GM12878 (cell line): ENCODE measurements around the gene PLXDC1. TPM values are rescaled to one million over a fixed set of nuclear protein-coding genes. Genes with fewer than 3 reads are reported as not detected.

Source experiments
- BHLHE40 ChIP-seq, 2 experiments: fragments of 450-650 bp in 1 of 2; IDR thresholded peaks; 2 replicates each; pipeline ENCODE4 v1.6.1; 2011 to 2017; ENCODE audit warnings: low read depth in 2 of 2, borderline replicate concordance in 1 of 2, improper control_type of control experiment in 1 of 2, low read length in 1 of 2, mild to moderate bottlenecking in 1 of 2
- CEBPB ChIP-seq, 2 experiments: fragments of 150-350 bp in 1 of 2; IDR thresholded peaks; 2 replicates each; pipeline ENCODE4 v1.6.1; 2012 to 2014; ENCODE audit warnings: low read depth in 2 of 2, low read length in 2 of 2, borderline replicate concordance in 1 of 2, inconsistent platforms in 1 of 2
- FOS ChIP-seq: IDR thresholded peaks from 3 replicates; pipeline ENCODE4 v1.6.1; 2011; ENCODE audit warnings: borderline replicate concordance; ENCODE audit not compliant: insufficient read length; ENCODE audit errors: extremely low read depth
- MTA3 ChIP-seq: IDR thresholded peaks from 2 replicates; pipeline ENCODE4 v1.6.1; 2012; ENCODE audit warnings: low read length, inconsistent platforms, borderline replicate concordance
- NFYA ChIP-seq: IDR thresholded peaks from 2 replicates; pipeline ENCODE4 v1.6.1; 2011; ENCODE audit warnings: low read depth, mild to moderate bottlenecking, low read length, improper control_type of control experiment, borderline replicate concordance
- NR2F1 ChIP-seq: fragments of 450-650 bp; conservative IDR thresholded peaks from 2 replicates; pipeline ENCODE4 v1.6.1; 2017; ENCODE audit warnings: mild to moderate bottlenecking
- POU2F2 ChIP-seq: IDR thresholded peaks from 3 replicates; pipeline ENCODE4 v1.6.1; 2011; ENCODE audit warnings: low read depth, mild to moderate bottlenecking, low read length, borderline replicate concordance
- RELA ChIP-seq: fragments of 450-650 bp; IDR thresholded peaks from 2 replicates; pipeline ENCODE4 v1.8.0; 2014; ENCODE audit warnings: borderline replicate concordance; ENCODE audit not compliant: partially characterized antibody
- SREBF2 ChIP-seq: IDR thresholded peaks from 2 replicates; pipeline ENCODE4 v1.6.1; 2012; ENCODE audit warnings: mild to moderate bottlenecking, low read length
- SUZ12 ChIP-seq: fragments of 200-600 bp; sonication (generic); IDR thresholded peaks from one replicate; pipeline ENCODE4 v1.6.1; 2018; ENCODE audit warnings: antibody characterized with exemption, mild to moderate bottlenecking; ENCODE audit not compliant: unreplicated experiment
- TBL1XR1 ChIP-seq: IDR thresholded peaks from 2 replicates; pipeline ENCODE4 v1.6.1; 2012; ENCODE audit warnings: low read depth, low read length, improper control_type of control experiment
- YBX1 ChIP-seq: fragments of 450-650 bp; IDR thresholded peaks from 2 replicates; pipeline ENCODE4 v1.6.1; 2016; ENCODE audit warnings: antibody characterized with exemption
- ZNF217 ChIP-seq: fragments of 450-650 bp; IDR thresholded peaks from 2 replicates; pipeline ENCODE4 v1.6.1; 2017; ENCODE audit warnings: antibody characterized with exemption, mild to moderate bottlenecking
- ZNF24 ChIP-seq: fragments of 450-650 bp; IDR thresholded peaks from 2 replicates; pipeline ENCODE4 v1.6.1; 2017; ENCODE audit warnings: antibody characterized with exemption, mild to moderate bottlenecking
- polyA plus RNA-seq, 11 experiments: library from polyadenylated mRNA; depleted of rRNA in 4 of 11; unstranded in 6 of 11; stranded (reverse) in 5 of 11; fragments of >200 nt; fragmentation: Nextera tagmentation in 4 of 11; fragmentation: Illumina TruSeq in 1 of 11; extraction: Ambion mirVana in 4 of 11; extraction: Trizol in 1 of 11; gene quantifications; 1 replicate in 1 of 11; 2 replicates in 10 of 11; pipeline versions ENCODE4 v1.2.1 to v1.2.3, GENCODE V29; 2011 to 2016; ENCODE audit warnings: inconsistent platforms in 2 of 11, missing spikeins in 2 of 11, low read depth in 1 of 11
- total RNA-seq, 4 experiments: library from RNA; depleted of rRNA in 3 of 4; stranded (reverse); fragments of >200 nt in 3 of 4; fragmentation: Illumina TruSeq in 1 of 4; extraction: Trizol in 1 of 4; gene quantifications; 2 replicates each; pipeline versions ENCODE4 v1.2.1 to v1.2.3, GENCODE V29; 2013 to 2021
- TF ChIP-seq, protein P1 (sequence below): IDR thresholded peaks from 2 replicates; pipeline ENCODE4 v1.6.1; 2011; ENCODE audit warnings: low read depth, low read length, improper control_type of control experiment, borderline replicate concordance
- TF ChIP-seq, protein P2 (sequence below), 3 experiments: IDR thresholded peaks in 2 of 3; conservative IDR thresholded peaks in 1 of 3; 2 replicates each; pipeline ENCODE4 v1.5.1; 2011; ENCODE audit warnings: low read depth in 3 of 3, low read length in 3 of 3, mild to moderate bottlenecking in 3 of 3, control low read depth in 2 of 3, moderate library complexity in 2 of 3, inconsistent platforms in 1 of 3, mixed read lengths in 1 of 3; ENCODE audit not compliant: control insufficient read depth in 2 of 3, insufficient read depth in 1 of 3; ENCODE audit errors: extremely low read depth in 1 of 3
- TF ChIP-seq, protein P3 (sequence below): IDR thresholded peaks from 2 replicates; pipeline ENCODE4 v1.6.1; 2011; ENCODE audit warnings: low read depth, mild to moderate bottlenecking, low read length, moderate library complexity, borderline replicate concordance; ENCODE audit errors: extremely low read depth
- TF ChIP-seq, protein P4 (sequence below): fragments of 450-650 bp; formaldehyde crosslinking; IDR thresholded peaks from 2 replicates; pipeline ENCODE4 v1.4.0; 2022; ENCODE audit warnings: mild to moderate bottlenecking, moderate library complexity
- TF ChIP-seq, protein P5 (sequence below): fragments of 150-350 bp; IDR thresholded peaks from 2 replicates; pipeline ENCODE4 v1.6.1; 2014; ENCODE audit warnings: mild to moderate bottlenecking, low read depth, low read length

Gene PLXDC1
- total and polyA plus RNA-seq, 10 of the 15 experiments (the other 5 are each of a cell fraction or from before 2014, with no cell fraction given) = 0.03 to 0.30 (median 0.22) TPM; not detected in 7

DNA sequence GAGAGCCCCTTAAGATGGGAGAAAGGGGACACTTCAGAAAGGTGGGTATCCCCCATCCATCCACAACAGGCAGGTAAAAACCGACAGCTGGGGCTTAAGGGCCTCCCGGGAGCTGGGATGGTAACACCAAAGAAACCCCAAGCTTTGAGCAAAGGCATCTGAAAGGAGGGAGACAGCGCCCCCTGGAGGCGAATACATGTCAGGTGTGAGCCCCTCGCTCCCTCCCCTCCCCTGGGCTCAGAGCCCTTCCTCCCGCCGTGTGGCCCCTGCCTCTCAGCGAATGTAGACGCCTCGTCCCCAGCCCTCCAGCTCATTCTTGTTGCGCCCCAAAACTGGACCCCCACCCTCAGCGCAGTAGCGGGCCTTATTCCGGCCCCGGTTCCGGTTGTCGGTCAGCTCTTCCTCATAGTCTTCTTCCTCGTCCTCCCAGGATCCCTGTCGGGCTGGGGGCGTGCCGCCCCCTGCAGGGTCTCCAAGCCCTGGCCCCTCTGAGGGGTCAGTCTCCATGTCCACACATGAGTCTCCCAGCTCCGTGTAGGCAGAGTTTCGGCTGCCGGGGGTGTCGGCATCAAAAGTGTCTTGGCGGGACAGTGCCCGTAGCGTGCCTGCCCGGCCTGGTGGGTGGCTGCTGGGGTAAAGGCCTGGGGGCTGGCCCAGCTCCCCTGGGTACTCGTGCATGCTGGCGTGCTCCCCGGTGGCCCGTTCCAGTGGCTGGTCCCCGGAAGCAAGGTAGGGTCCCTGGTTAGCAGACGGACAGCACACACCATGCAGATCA, 23.7 kb upstream of the PLXDC1 start (continued):
- TF ChIP-seq, protein P1, sequence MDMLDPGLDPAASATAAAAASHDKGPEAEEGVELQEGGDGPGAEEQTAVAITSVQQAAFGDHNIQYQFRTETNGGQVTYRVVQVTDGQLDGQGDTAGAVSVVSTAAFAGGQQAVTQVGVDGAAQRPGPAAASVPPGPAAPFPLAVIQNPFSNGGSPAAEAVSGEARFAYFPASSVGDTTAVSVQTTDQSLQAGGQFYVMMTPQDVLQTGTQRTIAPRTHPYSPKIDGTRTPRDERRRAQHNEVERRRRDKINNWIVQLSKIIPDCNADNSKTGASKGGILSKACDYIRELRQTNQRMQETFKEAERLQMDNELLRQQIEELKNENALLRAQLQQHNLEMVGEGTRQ = no peak
- TF ChIP-seq SUZ12 = no peak
- no peak for TF ChIP-seq ZNF24
- no peak for TF ChIP-seq SREBF2
- no peak for TF ChIP-seq MTA3
- no peak for TF ChIP-seq YBX1
- peak in 1 of 2 experiments; percentile 9; a peak in 1 of 4 replicates for TF ChIP-seq BHLHE40 (IDR thresholded peaks at IDR 0.05; ENCODE audit: borderline replicate concordance in 1 of 2, low read depth in 2 of 2, low read length in 1 of 2)
- TF ChIP-seq, protein P2, sequence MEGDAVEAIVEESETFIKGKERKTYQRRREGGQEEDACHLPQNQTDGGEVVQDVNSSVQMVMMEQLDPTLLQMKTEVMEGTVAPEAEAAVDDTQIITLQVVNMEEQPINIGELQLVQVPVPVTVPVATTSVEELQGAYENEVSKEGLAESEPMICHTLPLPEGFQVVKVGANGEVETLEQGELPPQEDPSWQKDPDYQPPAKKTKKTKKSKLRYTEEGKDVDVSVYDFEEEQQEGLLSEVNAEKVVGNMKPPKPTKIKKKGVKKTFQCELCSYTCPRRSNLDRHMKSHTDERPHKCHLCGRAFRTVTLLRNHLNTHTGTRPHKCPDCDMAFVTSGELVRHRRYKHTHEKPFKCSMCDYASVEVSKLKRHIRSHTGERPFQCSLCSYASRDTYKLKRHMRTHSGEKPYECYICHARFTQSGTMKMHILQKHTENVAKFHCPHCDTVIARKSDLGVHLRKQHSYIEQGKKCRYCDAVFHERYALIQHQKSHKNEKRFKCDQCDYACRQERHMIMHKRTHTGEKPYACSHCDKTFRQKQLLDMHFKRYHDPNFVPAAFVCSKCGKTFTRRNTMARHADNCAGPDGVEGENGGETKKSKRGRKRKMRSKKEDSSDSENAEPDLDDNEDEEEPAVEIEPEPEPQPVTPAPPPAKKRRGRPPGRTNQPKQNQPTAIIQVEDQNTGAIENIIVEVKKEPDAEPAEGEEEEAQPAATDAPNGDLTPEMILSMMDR (IDR thresholded peaks at IDR 0.05 in 2 of 3, conservative IDR thresholded peaks at IDR 0.05 in 1 of 3; ENCODE audit: control insufficient read depth in 2 of 3, extremely low read depth in 1 of 3, insufficient read depth in 1 of 3, low read depth in 3 of 3, low read length in 3 of 3) = peak; percentile 69 to 83 (median 81)
- TF ChIP-seq, protein P3, sequence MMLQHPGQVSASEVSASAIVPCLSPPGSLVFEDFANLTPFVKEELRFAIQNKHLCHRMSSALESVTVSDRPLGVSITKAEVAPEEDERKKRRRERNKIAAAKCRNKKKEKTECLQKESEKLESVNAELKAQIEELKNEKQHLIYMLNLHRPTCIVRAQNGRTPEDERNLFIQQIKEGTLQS = no peak
- TF ChIP-seq CEBPB (IDR thresholded peaks at IDR 0.05; ENCODE audit: borderline replicate concordance in 1 of 2, low read depth in 2 of 2, low read length in 2 of 2) = no peak
- TF ChIP-seq, protein P4, sequence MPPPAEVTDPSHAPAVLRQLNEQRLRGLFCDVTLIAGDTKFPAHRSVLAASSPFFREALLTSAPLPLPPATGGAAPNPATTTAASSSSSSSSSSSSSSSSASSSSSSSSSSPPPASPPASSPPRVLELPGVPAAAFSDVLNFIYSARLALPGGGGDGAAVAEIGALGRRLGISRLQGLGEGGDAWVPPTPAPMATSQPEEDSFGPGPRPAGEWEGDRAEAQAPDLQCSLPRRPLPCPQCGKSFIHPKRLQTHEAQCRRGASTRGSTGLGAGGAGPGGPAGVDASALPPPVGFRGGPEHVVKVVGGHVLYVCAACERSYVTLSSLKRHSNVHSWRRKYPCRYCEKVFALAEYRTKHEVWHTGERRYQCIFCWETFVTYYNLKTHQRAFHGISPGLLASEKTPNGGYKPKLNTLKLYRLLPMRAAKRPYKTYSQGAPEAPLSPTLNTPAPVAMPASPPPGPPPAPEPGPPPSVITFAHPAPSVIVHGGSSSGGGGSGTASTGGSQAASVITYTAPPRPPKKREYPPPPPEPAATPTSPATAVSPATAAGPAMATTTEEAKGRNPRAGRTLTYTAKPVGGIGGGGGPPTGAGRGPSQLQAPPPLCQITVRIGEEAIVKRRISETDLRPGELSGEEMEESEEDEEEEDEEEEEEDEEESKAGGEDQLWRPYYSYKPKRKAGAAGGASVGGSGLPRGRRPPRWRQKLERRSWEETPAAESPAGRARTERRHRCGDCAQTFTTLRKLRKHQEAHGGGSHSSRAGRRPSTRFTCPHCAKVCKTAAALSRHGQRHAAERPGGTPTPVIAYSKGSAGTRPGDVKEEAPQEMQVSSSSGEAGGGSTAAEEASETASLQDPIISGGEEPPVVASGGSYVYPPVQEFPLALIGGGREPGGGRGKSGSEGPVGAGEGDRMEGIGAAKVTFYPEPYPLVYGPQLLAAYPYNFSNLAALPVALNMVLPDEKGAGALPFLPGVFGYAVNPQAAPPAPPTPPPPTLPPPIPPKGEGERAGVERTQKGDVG (CRISPR knock-in tag) = no peak
- no peak for TF ChIP-seq NR2F1
- no peak for TF ChIP-seq ZNF217
- no peak for TF ChIP-seq TBL1XR1
- TF ChIP-seq FOS = no peak
- TF ChIP-seq NFYA = no peak
- TF ChIP-seq POU2F2 = no peak
- TF ChIP-seq RELA = no peak
- TF ChIP-seq, protein P5, sequence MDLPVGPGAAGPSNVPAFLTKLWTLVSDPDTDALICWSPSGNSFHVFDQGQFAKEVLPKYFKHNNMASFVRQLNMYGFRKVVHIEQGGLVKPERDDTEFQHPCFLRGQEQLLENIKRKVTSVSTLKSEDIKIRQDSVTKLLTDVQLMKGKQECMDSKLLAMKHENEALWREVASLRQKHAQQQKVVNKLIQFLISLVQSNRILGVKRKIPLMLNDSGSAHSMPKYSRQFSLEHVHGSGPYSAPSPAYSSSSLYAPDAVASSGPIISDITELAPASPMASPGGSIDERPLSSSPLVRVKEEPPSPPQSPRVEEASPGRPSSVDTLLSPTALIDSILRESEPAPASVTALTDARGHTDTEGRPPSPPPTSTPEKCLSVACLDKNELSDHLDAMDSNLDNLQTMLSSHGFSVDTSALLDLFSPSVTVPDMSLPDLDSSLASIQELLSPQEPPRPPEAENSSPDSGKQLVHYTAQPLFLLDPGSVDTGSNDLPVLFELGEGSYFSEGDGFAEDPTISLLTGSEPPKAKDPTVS = no peak
